Measurements from ENCODE around the gene MTURN. TPM values are rescaled to one million over a fixed set of nuclear protein-coding genes. Genes with fewer than 3 reads are reported as not detected.

The MTURN gene
- total and polyA plus RNA-seq, 9 of the 15 experiments (the other 6 are each of a cell fraction or from before 2014, with no cell fraction given) = 0.94 to 14.8 (median 6.4) TPM

DNA sequence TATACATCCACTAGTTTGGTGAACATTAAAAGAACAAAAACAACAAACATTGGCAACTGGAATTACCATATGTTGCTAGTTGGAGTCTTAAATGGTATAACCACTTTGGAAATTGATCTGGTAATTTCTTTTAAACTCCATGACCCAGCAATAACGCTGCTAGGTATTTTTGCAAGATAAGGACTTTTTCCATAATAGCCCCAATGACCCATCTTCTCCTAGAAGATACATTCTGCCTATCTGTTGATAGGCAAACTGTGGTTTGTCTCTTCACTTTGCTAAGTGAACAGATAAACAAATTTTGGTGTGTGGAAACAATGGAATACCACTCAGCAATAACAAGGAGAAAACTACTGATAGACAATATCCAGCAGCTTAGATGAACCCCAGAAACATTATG is 30.6 kb upstream of the MTURN start (continued):
- TF ChIP-seq, protein P1, sequence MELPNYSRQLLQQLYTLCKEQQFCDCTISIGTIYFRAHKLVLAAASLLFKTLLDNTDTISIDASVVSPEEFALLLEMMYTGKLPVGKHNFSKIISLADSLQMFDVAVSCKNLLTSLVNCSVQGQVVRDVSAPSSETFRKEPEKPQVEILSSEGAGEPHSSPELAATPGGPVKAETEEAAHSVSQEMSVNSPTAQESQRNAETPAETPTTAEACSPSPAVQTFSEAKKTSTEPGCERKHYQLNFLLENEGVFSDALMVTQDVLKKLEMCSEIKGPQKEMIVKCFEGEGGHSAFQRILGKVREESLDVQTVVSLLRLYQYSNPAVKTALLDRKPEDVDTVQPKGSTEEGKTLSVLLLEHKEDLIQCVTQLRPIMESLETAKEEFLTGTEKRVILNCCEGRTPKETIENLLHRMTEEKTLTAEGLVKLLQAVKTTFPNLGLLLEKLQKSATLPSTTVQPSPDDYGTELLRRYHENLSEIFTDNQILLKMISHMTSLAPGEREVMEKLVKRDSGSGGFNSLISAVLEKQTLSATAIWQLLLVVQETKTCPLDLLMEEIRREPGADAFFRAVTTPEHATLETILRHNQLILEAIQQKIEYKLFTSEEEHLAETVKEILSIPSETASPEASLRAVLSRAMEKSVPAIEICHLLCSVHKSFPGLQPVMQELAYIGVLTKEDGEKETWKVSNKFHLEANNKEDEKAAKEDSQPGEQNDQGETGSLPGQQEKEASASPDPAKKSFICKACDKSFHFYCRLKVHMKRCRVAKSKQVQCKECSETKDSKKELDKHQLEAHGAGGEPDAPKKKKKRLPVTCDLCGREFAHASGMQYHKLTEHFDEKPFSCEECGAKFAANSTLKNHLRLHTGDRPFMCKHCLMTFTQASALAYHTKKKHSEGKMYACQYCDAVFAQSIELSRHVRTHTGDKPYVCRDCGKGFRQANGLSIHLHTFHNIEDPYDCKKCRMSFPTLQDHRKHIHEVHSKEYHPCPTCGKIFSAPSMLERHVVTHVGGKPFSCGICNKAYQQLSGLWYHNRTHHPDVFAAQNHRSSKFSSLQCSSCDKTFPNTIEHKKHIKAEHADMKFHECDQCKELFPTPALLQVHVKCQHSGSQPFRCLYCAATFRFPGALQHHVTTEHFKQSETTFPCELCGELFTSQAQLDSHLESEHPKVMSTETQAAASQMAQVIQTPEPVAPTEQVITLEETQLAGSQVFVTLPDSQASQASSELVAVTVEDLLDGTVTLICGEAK (IDR thresholded peaks at IDR 0.05) = no peak
- TF ChIP-seq, protein P1 (CRISPR knock-in tag; IDR thresholded peaks at IDR 0.05) = no peak
- TF ChIP-seq KAT2B (IDR thresholded peaks at IDR 0.05; ENCODE audit: low read depth, low read length) (no peak), BACH1 (tag; IDR thresholded peaks at IDR 0.05) (no peak), TAF15 (IDR thresholded peaks at IDR 0.05; ENCODE audit: low read depth, low read length) (no peak), EGR1 (conservative IDR thresholded peaks at IDR 0.05) (no peak), CHD4 (IDR thresholded peaks at IDR 0.05; ENCODE audit: insufficient read depth, insufficient replicate concordance, low read depth, low read length, poor library complexity, severe bottlenecking) (no peak), TAF1 (IDR thresholded peaks at IDR 0.05; ENCODE audit: control insufficient read depth, extremely low read depth, insufficient read depth, low read length, severe bottlenecking) (no peak), TGIF2 (CRISPR knock-in tag; IDR thresholded peaks at IDR 0.05) (no peak), RCOR1 (IDR thresholded peaks at IDR 0.05; ENCODE audit: borderline replicate concordance in 1 of 2, low read depth in 2 of 2, low read length in 2 of 2) (no peak), NBN (IDR thresholded peaks at IDR 0.05; ENCODE audit: low read depth) (no peak), ERF (CRISPR knock-in tag; IDR thresholded peaks at IDR 0.05) (no peak), HMGN3 (IDR thresholded peaks at IDR 0.05; ENCODE audit: borderline replicate concordance, extremely low read depth, insufficient read length, low read depth, low read length) (no peak), ZNF584 (CRISPR knock-in tag; IDR thresholded peaks at IDR 0.05; ENCODE audit: low read depth) (no peak)
- TF ChIP-seq, protein P2, sequence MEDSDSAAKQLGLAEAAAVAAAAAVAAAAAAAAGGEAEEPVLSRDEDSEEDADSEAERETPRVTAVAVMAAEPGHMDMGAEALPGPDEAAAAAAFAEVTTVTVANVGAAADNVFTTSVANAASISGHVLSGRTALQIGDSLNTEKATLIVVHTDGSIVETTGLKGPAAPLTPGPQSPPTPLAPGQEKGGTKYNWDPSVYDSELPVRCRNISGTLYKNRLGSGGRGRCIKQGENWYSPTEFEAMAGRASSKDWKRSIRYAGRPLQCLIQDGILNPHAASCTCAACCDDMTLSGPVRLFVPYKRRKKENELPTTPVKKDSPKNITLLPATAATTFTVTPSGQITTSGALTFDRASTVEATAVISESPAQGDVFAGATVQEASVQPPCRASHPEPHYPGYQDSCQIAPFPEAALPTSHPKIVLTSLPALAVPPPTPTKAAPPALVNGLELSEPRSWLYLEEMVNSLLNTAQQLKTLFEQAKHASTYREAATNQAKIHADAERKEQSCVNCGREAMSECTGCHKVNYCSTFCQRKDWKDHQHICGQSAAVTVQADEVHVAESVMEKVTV (CRISPR knock-in tag; IDR thresholded peaks at IDR 0.05) = no peak
- TF ChIP-seq, protein P3, sequence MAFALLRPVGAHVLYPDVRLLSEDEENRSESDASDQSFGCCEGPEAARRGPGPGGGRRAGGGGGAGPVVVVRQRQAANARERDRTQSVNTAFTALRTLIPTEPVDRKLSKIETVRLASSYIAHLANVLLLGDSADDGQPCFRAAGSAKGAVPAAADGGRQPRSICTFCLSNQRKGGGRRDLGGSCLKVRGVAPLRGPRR (CRISPR knock-in tag; IDR thresholded peaks at IDR 0.05) = no peak
- TF ChIP-seq, protein P4, sequence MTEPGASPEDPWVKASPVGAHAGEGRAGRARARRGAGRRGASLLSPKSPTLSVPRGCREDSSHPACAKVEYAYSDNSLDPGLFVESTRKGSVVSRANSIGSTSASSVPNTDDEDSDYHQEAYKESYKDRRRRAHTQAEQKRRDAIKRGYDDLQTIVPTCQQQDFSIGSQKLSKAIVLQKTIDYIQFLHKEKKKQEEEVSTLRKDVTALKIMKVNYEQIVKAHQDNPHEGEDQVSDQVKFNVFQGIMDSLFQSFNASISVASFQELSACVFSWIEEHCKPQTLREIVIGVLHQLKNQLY (CRISPR knock-in tag; conservative IDR thresholded peaks at IDR 0.05) = no peak
